Spinal cord (tissue), 10 donors: Measurements from ENCODE around the gene SCN4A. TPM values are rescaled to one million over a fixed set of nuclear protein-coding genes. Genes with fewer than 3 reads are reported as not detected.
"Not testable (repeated sequence)": the region's sequence is repeated elsewhere in the genome, so short reads cannot be mapped to it uniquely, and the experiment has no call there.

Experiments used
- DNase-seq, 6 donors: peaks; one replicate each; pipeline versions ENCODE4 v3.0.0 to v3.0.0-alpha.2; 2013 to 2015; ENCODE audit warnings: low spot score in 6 of 6, low read depth in 4 of 6
- H3K27ac ChIP-seq: one replicate; pipeline ENCODE4 v1.5.1; 2013; ENCODE audit warnings: low read depth, low read length, control low read depth
- H3K27me3 ChIP-seq: one replicate; pipeline ENCODE4 v1.6.1; 2013; ENCODE audit warnings: low read length; ENCODE audit not compliant: control insufficient read depth, insufficient read depth
- H3K36me3 ChIP-seq: one replicate; pipeline ENCODE4 v1.6.1; 2013; ENCODE audit warnings: low read length; ENCODE audit not compliant: control insufficient read depth, insufficient read depth
- H3K4me1 ChIP-seq: one replicate; pipeline ENCODE4 v1.6.1; 2013; ENCODE audit warnings: low read length; ENCODE audit not compliant: control insufficient read depth, insufficient read depth
- H3K4me3 ChIP-seq: one replicate; pipeline ENCODE4 v1.5.1; 2013; ENCODE audit warnings: low read depth, low read length, control low read depth
- H3K9me3 ChIP-seq: one replicate; pipeline ENCODE4 v1.6.1; 2013; ENCODE audit warnings: low read length; ENCODE audit not compliant: control insufficient read depth, insufficient read depth
- WGBS: methylation state at CpG from one replicate; pipeline ENCODE4 v1.1.5; 2013; ENCODE audit warnings: missing lambda C conversion rate; ENCODE audit not compliant: insufficient coverage; 5-methylcytosine and 5-hydroxymethylcytosine counted together
- polyA plus RNA-seq, 2 donors: library from polyadenylated mRNA; unstranded; fragments of 120-200 nt; gene quantifications; one replicate each; pipeline ENCODE4 v1.2.1, GENCODE V29; 2013; ENCODE audit not compliant: insufficient read length in 2 of 2
- total RNA-seq, 2 donors: library from RNA; depleted of rRNA in 1 of 2; stranded (reverse); fragments of 120-200 nt in 1 of 2; fragments of >200 nt in 1 of 2; gene quantifications; one replicate each; pipeline versions ENCODE4 v1.2.3 to v1.2.4, GENCODE V29; 2013 to 2014
- donor health status: healthy.

The SCN4A gene
- total and polyA plus RNA-seq, 4 donors: 0.14 to 0.28 (median 0.18) TPM

DNA sequence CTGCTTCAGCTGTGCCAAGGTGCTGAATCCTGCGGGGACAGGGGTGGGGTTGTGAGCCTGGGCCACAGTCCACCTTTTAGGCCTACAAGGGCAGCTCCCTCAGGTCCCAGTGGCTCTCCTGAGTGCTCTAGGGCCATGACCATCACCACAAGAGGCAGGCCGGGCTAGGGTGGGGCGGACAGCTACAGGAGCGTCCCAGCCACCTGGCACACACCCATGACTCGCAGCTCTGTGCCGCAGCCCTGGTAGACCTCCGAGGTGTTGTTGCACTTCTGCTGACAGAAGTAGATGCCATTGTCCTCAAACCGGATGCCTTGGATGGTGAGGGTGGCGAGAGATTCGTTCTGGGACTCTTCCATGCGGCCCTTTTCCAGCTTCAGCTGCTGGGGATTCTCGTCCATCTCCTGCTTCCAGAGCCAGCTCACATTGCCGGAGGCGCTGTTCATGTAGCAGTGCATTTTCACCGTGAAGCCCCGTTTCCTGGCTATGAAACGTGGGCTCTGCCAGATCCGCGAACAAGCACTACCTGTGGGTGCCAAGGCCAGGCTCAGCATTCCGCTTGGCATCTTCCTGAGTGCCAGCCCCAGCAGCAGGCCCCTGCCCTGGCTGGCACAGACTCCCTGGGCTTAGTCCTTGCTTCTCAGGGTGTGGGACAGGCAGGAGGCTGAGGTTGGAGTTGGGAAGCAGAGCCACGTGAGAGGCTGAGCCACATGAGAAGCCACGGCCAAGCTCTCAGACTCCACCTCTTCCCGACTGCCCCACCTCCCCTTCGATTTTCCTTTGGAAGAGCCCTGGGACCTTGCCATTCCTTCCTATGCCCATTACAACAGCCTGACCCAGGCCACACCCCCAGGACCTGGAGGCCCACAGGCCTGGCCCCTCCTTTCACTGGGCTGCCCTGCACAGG is 42.6 kb downstream of the SCN4A start:
- Histone ChIP-seq H3K4me1 (peaks cover 11% of the 10 kb centered on the region), H3K9me3 (no peaks in the 10 kb centered on the region), H3K27ac (no peak overlapping the region), H3K27me3 (no peaks in the 10 kb centered on the region), H3K36me3 (no peaks in the 10 kb centered on the region), H3K4me3 (no peak overlapping the region)
- peak in 2 of 6 donors; percentile 12 to 37 for DNase-seq
- 84% methylated on average over 23 of the region's 24 CpGs for WGBS

DNA sequence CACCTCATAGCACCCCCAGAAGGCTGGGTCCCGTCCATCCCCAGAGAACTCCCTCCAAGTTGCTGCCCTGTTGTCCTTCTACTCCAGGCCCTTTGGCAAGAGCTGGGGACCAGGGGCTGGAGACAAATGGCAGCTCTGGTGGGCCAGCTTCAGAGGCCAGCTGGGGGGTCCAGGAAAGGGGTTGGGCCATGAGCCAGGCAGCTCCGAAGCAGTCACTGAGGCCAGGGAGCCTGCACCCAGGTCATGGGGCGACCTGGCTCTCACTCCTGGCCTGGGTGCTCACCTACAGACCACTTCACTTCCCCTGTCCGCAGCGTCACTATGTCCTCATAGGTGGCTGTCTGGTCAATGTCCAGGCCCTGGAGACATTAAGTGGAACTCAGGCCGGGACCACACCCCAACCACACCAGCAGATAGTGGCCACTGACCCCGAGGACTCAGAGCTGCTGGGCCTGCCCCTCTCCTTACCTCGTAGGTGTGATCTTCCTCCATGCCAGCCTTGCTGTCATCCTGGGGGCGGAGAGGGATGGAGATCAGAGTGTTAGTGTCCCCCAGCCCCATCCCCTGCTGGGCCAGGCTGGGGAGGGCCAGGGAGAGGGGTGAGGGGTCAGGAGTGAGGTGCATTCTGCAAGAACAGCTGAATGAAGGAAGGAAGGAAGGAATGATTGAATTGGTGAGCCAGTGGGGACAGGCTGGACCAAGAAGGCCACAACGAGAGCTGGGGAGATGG is 43.6 kb downstream of the SCN4A start:
- Histone ChIP-seq H3K27me3 (no peaks in the 10 kb centered on the region), H3K4me3 (no peak overlapping the region), H3K4me1 (peaks cover 7% of the 10 kb centered on the region), H3K9me3 (no peaks in the 10 kb centered on the region), H3K36me3 (no peaks in the 10 kb centered on the region), H3K27ac (no peak overlapping the region)
- 92% methylated on average over 8 of the region's 10 CpGs for WGBS
- DNase-seq: no peak

DNA sequence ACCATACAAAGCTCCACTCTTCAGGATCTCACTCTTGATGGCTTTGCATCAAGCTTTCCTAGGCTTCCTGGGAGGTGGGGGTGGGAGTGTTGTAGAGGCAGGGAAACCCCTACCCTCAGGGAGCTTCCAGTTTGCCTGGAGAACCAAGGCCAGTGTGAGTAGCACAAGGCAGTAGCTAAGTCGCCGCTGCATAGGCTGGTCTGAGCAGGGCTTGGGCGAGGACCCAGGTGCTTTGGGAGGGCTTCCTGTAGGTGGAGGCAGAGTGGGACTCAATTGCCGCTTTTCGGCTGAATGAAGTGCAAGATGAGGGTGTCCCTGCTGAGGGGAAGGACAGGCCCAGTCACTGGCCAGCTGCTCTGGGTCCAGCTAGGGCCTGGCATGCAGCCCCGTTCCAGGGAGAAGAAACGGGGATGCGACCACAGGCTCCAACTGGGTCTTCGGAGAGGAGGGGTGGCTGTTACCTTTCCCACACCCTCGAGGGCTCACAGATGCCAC is 44.5 kb downstream of the SCN4A start:
- H3K27me3 ChIP-seq: no peaks in the 10 kb centered on the region
- WGBS: 91% methylated on average over 6 of the region's 10 CpGs
- H3K9me3 ChIP-seq: no peaks in the 10 kb centered on the region
- H3K27ac ChIP-seq: no peak overlapping the region
- no peaks in the 10 kb centered on the region for H3K36me3 ChIP-seq
- H3K4me1 ChIP-seq: peaks cover 2% of the 10 kb centered on the region
- no peak for DNase-seq
- H3K4me3 ChIP-seq: no peak overlapping the region

GRCh38 chr17:63927464-63928171 is 45.1 kb downstream of the SCN4A start:
- H3K4me1 ChIP-seq: peaks cover 2% of the 10 kb centered on the region
- no peaks in the 10 kb centered on the region for H3K27me3 ChIP-seq
- WGBS: 69% methylated on average over 6 of the region's 8 CpGs

DNA sequence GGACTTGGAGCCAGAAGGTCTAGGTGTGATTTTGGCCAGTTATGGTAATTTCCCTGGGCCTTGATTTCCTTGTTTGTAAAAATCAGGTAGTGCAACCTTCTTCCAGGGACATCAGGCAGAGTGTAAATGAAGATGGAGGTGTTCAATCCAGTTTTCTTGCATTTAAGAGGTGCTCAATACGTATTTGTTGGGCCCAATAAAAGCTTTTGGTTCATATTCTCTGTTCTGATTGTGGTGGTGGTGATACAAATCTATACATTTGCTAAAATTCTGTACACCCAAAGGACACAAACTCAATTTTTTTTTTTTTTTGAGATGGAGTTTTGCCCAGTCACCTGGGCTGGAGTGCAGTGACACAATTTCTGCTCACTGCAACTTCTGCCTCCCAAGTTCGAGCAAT is 46.6 kb downstream of the SCN4A start:
- no peak overlapping the region for H3K4me3 ChIP-seq
- H3K27me3 ChIP-seq: no peaks in the 10 kb centered on the region
- DNase-seq: no peak
- H3K36me3 ChIP-seq: no peaks in the 10 kb centered on the region
- no peak overlapping the region for H3K27ac ChIP-seq
- H3K9me3 ChIP-seq: no peaks in the 10 kb centered on the region
- peaks cover 2% of the 10 kb centered on the region for H3K4me1 ChIP-seq
- 83% methylated on average over 1 of the region's 2 CpGs for WGBS

More at GRCh38 chr17:63927464-63928171, 45.1 kb downstream of the SCN4A start:
- H3K9me3 ChIP-seq: no peaks in the 10 kb centered on the region
- H3K36me3 ChIP-seq: no peaks in the 10 kb centered on the region
- H3K27ac ChIP-seq: no peak overlapping the region
- no peak for DNase-seq
- no peak overlapping the region for H3K4me3 ChIP-seq

DNA sequence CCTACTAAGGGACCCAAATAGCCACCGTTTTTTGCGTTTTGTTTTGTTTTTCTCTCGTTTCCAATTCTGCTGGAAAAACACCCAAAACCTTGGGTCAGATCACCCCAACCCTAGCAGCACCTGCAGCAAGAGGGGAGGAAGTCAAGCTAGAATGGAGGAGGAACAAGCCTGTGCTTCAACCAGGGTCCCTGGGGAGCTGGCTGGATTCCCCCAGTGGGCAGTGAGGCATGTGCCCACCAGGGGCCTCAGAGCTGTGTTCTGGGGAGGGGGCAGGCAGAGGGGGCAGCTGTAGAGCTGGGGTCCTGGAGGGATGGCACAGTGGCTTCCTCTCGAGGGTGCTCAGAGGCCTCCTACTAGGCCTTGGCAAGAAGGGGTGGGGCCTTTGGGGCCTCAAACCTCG is 47.1 kb downstream of the SCN4A start:
- DNase-seq: no peak

GRCh38 chr17:63922402-63922801 is 50.3 kb downstream of the SCN4A start:
- H3K4me3 ChIP-seq, H3K4me1 ChIP-seq, H3K27ac ChIP-seq, H3K9me3 ChIP-seq, H3K27me3 ChIP-seq, DNase-seq, H3K36me3 ChIP-seq: not testable (repeated sequence)
- WGBS: 86% methylated on average over 4 of the region's 9 CpGs

More for the DNA sequence above, 47.1 kb downstream of the SCN4A start:
- no peaks in the 10 kb centered on the region for H3K9me3 ChIP-seq
- H3K36me3 ChIP-seq: no peaks in the 10 kb centered on the region
- no peak overlapping the region for H3K4me3 ChIP-seq
- no peak overlapping the region for H3K27ac ChIP-seq
- no peaks in the 10 kb centered on the region for H3K27me3 ChIP-seq
- peaks cover under 1% of the 10 kb centered on the region for H3K4me1 ChIP-seq
- WGBS: no CpG with 5 or more reads among the region's 5 CpGs

- not testable (repeated sequence) for H3K4me1 ChIP-seq, H3K4me3 ChIP-seq, H3K27ac ChIP-seq, H3K27me3 ChIP-seq, H3K36me3 ChIP-seq, DNase-seq, H3K9me3 ChIP-seq
- WGBS: 83% methylated on average over 3 of the region's 5 CpGs
Observed at GRCh38 chr17:63920779-63921178, 51.9 kb downstream of the SCN4A start.

GRCh38 chr17:63920050-63920449 is 52.7 kb downstream of the SCN4A start:
- WGBS: 70% methylated on average over 2 of the region's 6 CpGs
- not testable (repeated sequence) for H3K36me3 ChIP-seq, H3K4me1 ChIP-seq, H3K4me3 ChIP-seq, H3K9me3 ChIP-seq, H3K27me3 ChIP-seq, H3K27ac ChIP-seq, DNase-seq
